Gastrocnemius medialis (tissue), 4 donors: Measurements from ENCODE around the gene SPTBN1.

Source experiments
- POLR2A ChIP-seq, 2 donors: fragments of 450-650 bp; IDR thresholded peaks; one replicate each; pipeline ENCODE4 v1.6.1; 2017; ENCODE audit warnings: antibody characterized with exemption in 2 of 2, mild to moderate bottlenecking in 2 of 2, moderate library complexity in 2 of 2
- TF ChIP-seq, protein P1 (sequence below), 5 experiments: fragments of 450-650 bp in 3 of 5; fragments of 200-600 bp in 2 of 5; sonication (generic) in 2 of 5; IDR thresholded peaks in 4 of 5; conservative IDR thresholded peaks in 1 of 5; 1 replicate in 4 of 5; 2 replicates in 1 of 5; pipeline ENCODE4 v1.5.1; 2016 to 2019; ENCODE audit warnings: antibody characterized with exemption in 5 of 5, mild to moderate bottlenecking in 3 of 5, moderate library complexity in 3 of 5

GRCh38 chr2:54599914-54600313 lies 143.8 kb downstream of the SPTBN1 start:
- TF ChIP-seq, protein P1, sequence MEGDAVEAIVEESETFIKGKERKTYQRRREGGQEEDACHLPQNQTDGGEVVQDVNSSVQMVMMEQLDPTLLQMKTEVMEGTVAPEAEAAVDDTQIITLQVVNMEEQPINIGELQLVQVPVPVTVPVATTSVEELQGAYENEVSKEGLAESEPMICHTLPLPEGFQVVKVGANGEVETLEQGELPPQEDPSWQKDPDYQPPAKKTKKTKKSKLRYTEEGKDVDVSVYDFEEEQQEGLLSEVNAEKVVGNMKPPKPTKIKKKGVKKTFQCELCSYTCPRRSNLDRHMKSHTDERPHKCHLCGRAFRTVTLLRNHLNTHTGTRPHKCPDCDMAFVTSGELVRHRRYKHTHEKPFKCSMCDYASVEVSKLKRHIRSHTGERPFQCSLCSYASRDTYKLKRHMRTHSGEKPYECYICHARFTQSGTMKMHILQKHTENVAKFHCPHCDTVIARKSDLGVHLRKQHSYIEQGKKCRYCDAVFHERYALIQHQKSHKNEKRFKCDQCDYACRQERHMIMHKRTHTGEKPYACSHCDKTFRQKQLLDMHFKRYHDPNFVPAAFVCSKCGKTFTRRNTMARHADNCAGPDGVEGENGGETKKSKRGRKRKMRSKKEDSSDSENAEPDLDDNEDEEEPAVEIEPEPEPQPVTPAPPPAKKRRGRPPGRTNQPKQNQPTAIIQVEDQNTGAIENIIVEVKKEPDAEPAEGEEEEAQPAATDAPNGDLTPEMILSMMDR (IDR thresholded peaks at IDR 0.05 in 4 of 5, conservative IDR thresholded peaks at IDR 0.05 in 1 of 5): no peak
- TF ChIP-seq POLR2A (IDR thresholded peaks at IDR 0.05): no peak
